PC-9 (cell line): ENCODE results near the gene NYAP1. TPM values are rescaled to one million over a fixed set of nuclear protein-coding genes. Genes with fewer than 3 reads are reported as not detected.

ENCODE experiments used
- BruUV-seq: library from RNA; stranded (reverse); fragments of 400-500 nt; replicated peaks from 2 replicates; lab custom pipeline; 2021; lab: Mats Ljungman, UMichigan
- CTCF ChIA-PET: fragments of 300-600 bp; sonication (Branson Sonifier 250); formaldehyde crosslinking; loops from one replicate; lab custom pipeline; 2022; ENCODE audit warnings: antibody characterized with exemption; lab: Charles Lee
- POLR2A ChIA-PET: fragments of 300-600 bp; sonication (Branson Sonifier 250); formaldehyde crosslinking; loops from one replicate; lab custom pipeline; 2022; ENCODE audit warnings: antibody characterized with exemption; ENCODE audit not compliant: unreplicated experiment; lab: Charles Lee
- DNase-seq, 2 experiments: peaks; one replicate each; pipeline versions ENCODE4 v3.0.0 to v3.0.0-alpha.2; 2015 to 2022; ENCODE audit warnings: mixed read lengths in 1 of 2
- H2AFZ ChIP-seq: fragments of 200-600 bp; sonication (generic); 2 replicates; pipeline ENCODE4 v1.8.1; 2017; ENCODE audit warnings: antibody characterized with exemption
- H3F3A ChIP-seq: fragments of 200-600 bp; sonication (generic); 2 replicates; pipeline ENCODE4 v1.8.1; 2017; ENCODE audit warnings: antibody characterized with exemption, mild to moderate bottlenecking, low read depth; ENCODE audit not compliant: insufficient read depth
- H3K27ac ChIP-seq: fragments of 200-600 bp; sonication (generic); 2 replicates; pipeline ENCODE4 v1.6.1; 2016; ENCODE audit warnings: mixed run types
- H3K27me3 ChIP-seq: fragments of 200-600 bp; sonication (generic); 2 replicates; pipeline ENCODE4 v1.6.1; 2016; ENCODE audit warnings: low read depth, mixed run types; ENCODE audit not compliant: insufficient read depth
- H3K36me3 ChIP-seq: fragments of 200-600 bp; sonication (generic); 2 replicates; pipeline ENCODE4 v1.6.1; 2016; ENCODE audit warnings: low read depth, mixed run types
- H3K4me1 ChIP-seq: fragments of 200-600 bp; sonication (generic); replicated peaks from 2 replicates; pipeline ENCODE4 v1.6.1; 2016; ENCODE audit warnings: mixed run types; ENCODE audit not compliant: insufficient read depth
- H3K4me2 ChIP-seq: fragments of 200-600 bp; sonication (generic); 2 replicates; pipeline ENCODE4 v1.6.1; 2017; ENCODE audit warnings: mixed run types
- H3K4me3 ChIP-seq: fragments of 200-600 bp; sonication (generic); 2 replicates; pipeline ENCODE4 v1.6.1; 2016; ENCODE audit warnings: mixed run types
- H3K79me2 ChIP-seq: fragments of 200-600 bp; sonication (generic); 2 replicates; pipeline ENCODE4 v1.6.1; 2017; ENCODE audit warnings: low read depth, mixed run types
- H3K9me2 ChIP-seq: fragments of 200-600 bp; sonication (generic); 2 replicates; pipeline ENCODE4 v1.8.1; 2017; ENCODE audit warnings: mild to moderate bottlenecking; ENCODE audit not compliant: insufficient read depth
- H3K9me3 ChIP-seq: fragments of 200-600 bp; sonication (generic); 2 replicates; pipeline ENCODE4 v1.8.1; 2016; ENCODE audit warnings: low read depth; ENCODE audit not compliant: insufficient read depth
- H4K20me1 ChIP-seq: fragments of 200-600 bp; sonication (generic); 2 replicates; pipeline ENCODE4 v1.8.1; 2017; ENCODE audit not compliant: insufficient read depth
- CTCF ChIP-seq: fragments of 200-600 bp; sonication (generic); conservative IDR thresholded peaks from 2 replicates; pipeline ENCODE4 v1.6.1; 2017; ENCODE audit warnings: mixed run types, antibody characterized with exemption, mild to moderate bottlenecking, moderate library complexity
- EZH2 ChIP-seq: fragments of 200-600 bp; sonication (generic); IDR thresholded peaks from 2 replicates; pipeline ENCODE4 v1.8.0; 2017; ENCODE audit warnings: antibody characterized with exemption, low read depth
- intact Hi-C: fragments of 100-400 bp; cut with micrococcal nuclease; formaldehyde crosslinking; loops from one replicate; pipeline ENCODE4 v1.10.0; 2022; ENCODE audit not compliant: unreplicated experiment
- total RNA-seq: library from RNA; stranded (reverse); gene quantifications from 2 replicates; pipeline ENCODE4 v1.2.3, GENCODE V29; 2021

Gene NYAP1
- total RNA-seq, 1 experiment from 2014 or later: 1.3 TPM

GRCh38 chr7:100472854-100473499 lies 10.8 kb upstream of the NYAP1 start:
- no peak for DNase-seq
- Histone ChIP-seq H3K79me2 (peaks cover 18% of the 10 kb centered on the region), H4K20me1 (peaks cover 4% of the 10 kb centered on the region; the same call in 1 of the 2 replicates), H3K9me2 (no peaks in the 10 kb centered on the region), H3F3A (peaks cover 14% of the 10 kb centered on the region; the same call in 1 of the 2 replicates), H2AFZ (no peak overlapping the region), H3K27me3 (no peaks in the 10 kb centered on the region), H3K36me3 (no peaks in the 10 kb centered on the region), H3K4me3 (no peak overlapping the region), H3K4me1 (peaks cover 8% of the 10 kb centered on the region), H3K27ac (no peak overlapping the region), H3K4me2 (no peak overlapping the region), H3K9me3 (no peaks in the 10 kb centered on the region)
- no TSS peak for BruUV-seq
- ChIA-PET CTCF (no interaction called here), POLR2A (no interaction called here)
- intact Hi-C loops: no loop called here
- no peak for TF ChIP-seq CTCF
- no peak for TF ChIP-seq EZH2

GRCh38 chr7:100475549-100475948 lies 8.2 kb upstream of the NYAP1 start:
- Histone ChIP-seq H3K36me3 (no peaks in the 10 kb centered on the region), H3K27me3 (no peaks in the 10 kb centered on the region), H4K20me1 (peaks cover 4% of the 10 kb centered on the region; the same call in 1 of the 2 replicates), H3K9me3 (no peaks in the 10 kb centered on the region), H3K9me2 (no peaks in the 10 kb centered on the region), H3K79me2 (peaks cover 28% of the 10 kb centered on the region), H3K4me2 (no peak overlapping the region), H3F3A (peaks cover 5% of the 10 kb centered on the region; the same call in 1 of the 2 replicates), H3K27ac (no peak overlapping the region), H3K4me1 (peaks cover 12% of the 10 kb centered on the region), H2AFZ (no peak overlapping the region), H3K4me3 (no peak overlapping the region)
- ChIA-PET POLR2A (no interaction called here), CTCF (interaction anchor here (0.6 kb wide), 1 partner anchor 44 kb away, joined by 9 read pairs; no protein-coding TSS in a partner anchor)
- TF ChIP-seq CTCF (no peak), EZH2 (no peak)
- intact Hi-C loops: no loop called here
- no peak for DNase-seq
- no TSS peak for BruUV-seq

- H3K36me3 ChIP-seq: no peaks in the 10 kb centered on the region
- no peak overlapping the region for H3K27ac ChIP-seq
- DNase-seq: no peak
- TSS peak; percentile 9 for BruUV-seq
- H3K4me2 ChIP-seq: peak overlapping the region; percentile 61; the same call in 1 of the 2 replicates
- no peak overlapping the region for H2AFZ ChIP-seq
- TF ChIP-seq CTCF: no peak
- TF ChIP-seq EZH2: no peak
- CTCF ChIA-PET: interaction anchor here (0.6 kb wide), 2 partner anchors 44 to 84 kb away, joined by 3 to 9 read pairs; no protein-coding TSS in a partner anchor
- intact Hi-C loops: no loop called here
- H3K79me2 ChIP-seq: peaks cover 28% of the 10 kb centered on the region
- peaks cover 4% of the 10 kb centered on the region; the same call in 1 of the 2 replicates for H4K20me1 ChIP-seq
- no peaks in the 10 kb centered on the region for H3K27me3 ChIP-seq
- peaks cover 12% of the 10 kb centered on the region for H3K4me1 ChIP-seq
- POLR2A ChIA-PET: interaction anchor here (0.5 kb wide), 1 partner anchor 156 kb away, joined by 3 read pairs; no protein-coding TSS in a partner anchor
- H3K4me3 ChIP-seq: no peak overlapping the region
- no peaks in the 10 kb centered on the region for H3K9me2 ChIP-seq
- no peaks in the 10 kb centered on the region for H3K9me3 ChIP-seq
- peaks cover 5% of the 10 kb centered on the region; the same call in 1 of the 2 replicates for H3F3A ChIP-seq
Measured at GRCh38 chr7:100476101-100476780, 7.5 kb upstream of the NYAP1 start.
